ENCODE measurements around the gene ZNF473. TPM values are rescaled to one million over a fixed set of nuclear protein-coding genes. Genes with fewer than 3 reads are reported as not detected.
"Not testable (repeated sequence)": the region's sequence is repeated elsewhere in the genome, so short reads cannot be mapped to it uniquely, and the experiment has no call there.

ZNF473 gene
- total RNA-seq, 2 donors from 2014 or later = 2.4 to 6.5 TPM

GRCh38 chr19:50065938-50066337 is 40.1 kb downstream of the ZNF473 start:
- Histone ChIP-seq H3K27me3 (replicated peaks; ENCODE audit: insufficient read depth) (no peaks in the 10 kb centered on the region), H3K9me3 (no peaks in the 10 kb centered on the region), H3K4me1 (ENCODE audit: control insufficient read depth in 1 of 2, low read depth in 2 of 2) (no peaks in the 10 kb centered on the region), H3K36me3 (no peaks in the 10 kb centered on the region), H3K4me3 (no peak overlapping the region), H3K27ac (no peak overlapping the region)
- DNase-seq (ENCODE audit: low spot score) (no peak), ATAC-seq (ENCODE audit: insufficient number of reproducible peaks, low FRiP score, low read depth) (no peak)
- no peak for TF ChIP-seq CTCF (IDR thresholded peaks at IDR 0.05)

GRCh38 chr19:50067575-50067974 is 41.8 kb downstream of the ZNF473 start:
- Histone ChIP-seq H3K27ac (no peak overlapping the region), H3K36me3 (no peaks in the 10 kb centered on the region), H3K4me3 (no peak overlapping the region), H3K4me1 (ENCODE audit: control insufficient read depth in 1 of 2, low read depth in 2 of 2) (no peaks in the 10 kb centered on the region), H3K27me3 (replicated peaks; ENCODE audit: insufficient read depth) (no peaks in the 10 kb centered on the region), H3K9me3 (no peaks in the 10 kb centered on the region)
- ATAC-seq (ENCODE audit: insufficient number of reproducible peaks, low FRiP score, low read depth) = no peak
- TF ChIP-seq CTCF (IDR thresholded peaks at IDR 0.05) = no peak
- no peak for DNase-seq (ENCODE audit: low spot score)

- not testable (repeated sequence) for DNase-seq (ENCODE audit: low spot score); ATAC-seq (ENCODE audit: insufficient number of reproducible peaks, low FRiP score, low read depth); H3K9me3 ChIP-seq; H3K4me3 ChIP-seq; H3K27me3 ChIP-seq (replicated peaks; ENCODE audit: insufficient read depth); H3K36me3 ChIP-seq; H3K27ac ChIP-seq; H3K4me1 ChIP-seq (ENCODE audit: control insufficient read depth in 1 of 2, low read depth in 2 of 2)
Observed at GRCh38 chr19:50068382-50068781, 42.6 kb downstream of the ZNF473 start.

- H3K9me3 ChIP-seq; H3K27ac ChIP-seq; H3K27me3 ChIP-seq (replicated peaks; ENCODE audit: insufficient read depth); ATAC-seq (ENCODE audit: insufficient number of reproducible peaks, low FRiP score, low read depth); H3K4me3 ChIP-seq; H3K4me1 ChIP-seq (ENCODE audit: control insufficient read depth in 1 of 2, low read depth in 2 of 2); H3K36me3 ChIP-seq; DNase-seq (ENCODE audit: low spot score): not testable (repeated sequence)
Observed at GRCh38 chr19:50075076-50075475, 49.3 kb downstream of the ZNF473 start.

GRCh38 chr19:50075644-50076372 is 50.0 kb downstream of the ZNF473 start:
- H3K4me3 ChIP-seq; ATAC-seq (ENCODE audit: insufficient number of reproducible peaks, low FRiP score, low read depth); H3K27me3 ChIP-seq (replicated peaks; ENCODE audit: insufficient read depth); H3K36me3 ChIP-seq; H3K9me3 ChIP-seq; DNase-seq (ENCODE audit: low spot score); H3K4me1 ChIP-seq (ENCODE audit: control insufficient read depth in 1 of 2, low read depth in 2 of 2); H3K27ac ChIP-seq: not testable (repeated sequence)

- not testable (repeated sequence) for H3K9me3 ChIP-seq; H3K4me1 ChIP-seq (ENCODE audit: control insufficient read depth in 1 of 2, low read depth in 2 of 2); H3K4me3 ChIP-seq; H3K27me3 ChIP-seq (replicated peaks; ENCODE audit: insufficient read depth); H3K27ac ChIP-seq; ATAC-seq (ENCODE audit: insufficient number of reproducible peaks, low FRiP score, low read depth); H3K36me3 ChIP-seq; DNase-seq (ENCODE audit: low spot score)
Observed at GRCh38 chr19:50076581-50077355, 51.0 kb downstream of the ZNF473 start.

GRCh38 chr19:50079014-50079413 is 53.2 kb downstream of the ZNF473 start:
- not testable (repeated sequence) for H3K36me3 ChIP-seq; H3K4me3 ChIP-seq; H3K4me1 ChIP-seq (ENCODE audit: control insufficient read depth in 1 of 2, low read depth in 2 of 2); DNase-seq (ENCODE audit: low spot score); ATAC-seq (ENCODE audit: insufficient number of reproducible peaks, low FRiP score, low read depth); H3K9me3 ChIP-seq; H3K27ac ChIP-seq; H3K27me3 ChIP-seq (replicated peaks; ENCODE audit: insufficient read depth)

GRCh38 chr19:50084440-50084839 is 58.6 kb downstream of the ZNF473 start:
- not testable (repeated sequence) for H3K27me3 ChIP-seq (replicated peaks; ENCODE audit: insufficient read depth); H3K4me3 ChIP-seq; H3K36me3 ChIP-seq; ATAC-seq (ENCODE audit: insufficient number of reproducible peaks, low FRiP score, low read depth); H3K9me3 ChIP-seq; H3K27ac ChIP-seq; H3K4me1 ChIP-seq (ENCODE audit: control insufficient read depth in 1 of 2, low read depth in 2 of 2); DNase-seq (ENCODE audit: low spot score)

- not testable (repeated sequence) for H3K27me3 ChIP-seq (replicated peaks; ENCODE audit: insufficient read depth); H3K9me3 ChIP-seq; H3K4me1 ChIP-seq (ENCODE audit: control insufficient read depth in 1 of 2, low read depth in 2 of 2); ATAC-seq (ENCODE audit: insufficient number of reproducible peaks, low FRiP score, low read depth); H3K27ac ChIP-seq; H3K36me3 ChIP-seq; H3K4me3 ChIP-seq; DNase-seq (ENCODE audit: low spot score)
Observed at GRCh38 chr19:50087153-50087552, 61.3 kb downstream of the ZNF473 start.

- H3K4me3 ChIP-seq; H3K36me3 ChIP-seq; H3K9me3 ChIP-seq; H3K27ac ChIP-seq; H3K4me1 ChIP-seq (ENCODE audit: control insufficient read depth in 1 of 2, low read depth in 2 of 2); ATAC-seq (ENCODE audit: insufficient number of reproducible peaks, low FRiP score, low read depth); H3K27me3 ChIP-seq (replicated peaks; ENCODE audit: insufficient read depth); DNase-seq (ENCODE audit: low spot score): not testable (repeated sequence)
Observed at GRCh38 chr19:50090706-50091105, 64.9 kb downstream of the ZNF473 start.
